OCI-LY3 (cell line): Measurements from ENCODE around the gene AKR1D1.
A peak's percentile ranks its signal among the peaks of the same experiment; 100 is the strongest.
"Not testable (repeated sequence)": the region's sequence is repeated elsewhere in the genome, so short reads cannot be mapped to it uniquely, and the experiment has no call there.

Source experiments
- H2AFZ ChIP-seq: fragments of 200-600, 300-600 bp; shearing (Covaris generic); 2 replicates; pipeline ENCODE4 v1.6.0; 2014; ENCODE audit warnings: antibody characterized with exemption, low read depth, low read length
- H3K27ac ChIP-seq: fragments of 200-600, 300-600 bp; sonication (generic); 2 replicates; pipeline ENCODE4 v1.5.1; 2014; ENCODE audit warnings: mild to moderate bottlenecking, low read length, moderate library complexity, mixed read lengths
- H3K27me3 ChIP-seq: fragments of 200-600, 300-600 bp; sonication (generic); 2 replicates; pipeline ENCODE4 v1.6.1; 2014; ENCODE audit warnings: low read depth, low read length, mixed read lengths
- H3K36me3 ChIP-seq: fragments of 200-600, 300-600 bp; sonication (generic); replicated peaks from 2 replicates; pipeline ENCODE3; 2014; ENCODE audit warnings: low read depth, low read length, mixed read lengths
- H3K4me1 ChIP-seq: fragments of 300-600, 200-600 bp; sonication (generic); 2 replicates; pipeline ENCODE4 v1.6.1; 2014; ENCODE audit warnings: low read length, mixed read lengths
- H3K4me2 ChIP-seq: fragments of 200-600, 300-600 bp; sonication (generic); 2 replicates; pipeline ENCODE4 v1.6.1; 2014; ENCODE audit warnings: low read length, mixed read lengths
- H3K4me3 ChIP-seq: fragments of 300-600, 200-600 bp; sonication (generic); 2 replicates; pipeline ENCODE4 v1.5.1; 2014; ENCODE audit warnings: antibody characterized with exemption, mild to moderate bottlenecking, low read length, moderate library complexity
- H3K79me2 ChIP-seq: fragments of 300-600, 200-600 bp; shearing (Covaris generic); 2 replicates; pipeline ENCODE4 v1.6.1; 2014; ENCODE audit warnings: mild to moderate bottlenecking, low read length, mixed read lengths
- H3K9ac ChIP-seq: fragments of 300-600, 200-600 bp; shearing (Covaris generic); 2 replicates; pipeline ENCODE4 v1.6.0; 2014; ENCODE audit warnings: mild to moderate bottlenecking, low read length, moderate library complexity
- H3K9me3 ChIP-seq: fragments of 200-600, 300-600 bp; shearing (Covaris generic); 2 replicates; pipeline ENCODE4 v1.6.1; 2014; ENCODE audit warnings: low read length, mixed read lengths; ENCODE audit not compliant: insufficient read depth
- H4K20me1 ChIP-seq: fragments of 200-600, 300-600 bp; sonication (generic); 2 replicates; pipeline ENCODE4 v1.6.1; 2016; ENCODE audit warnings: low read length, mixed read lengths; ENCODE audit not compliant: insufficient read depth
- EZH2phosphoT487 ChIP-seq: fragments of 200-600 bp; shearing (Covaris generic); IDR thresholded peaks from 2 replicates; pipeline ENCODE4 v1.6.1; 2018; ENCODE audit warnings: antibody characterized with exemption, mixed run types, low read depth
- TF ChIP-seq, protein P1 (sequence below): fragments of 200-600, 300-600 bp; sonication (generic); IDR thresholded peaks from 2 replicates; pipeline ENCODE4 v1.5.1; 2014; ENCODE audit warnings: antibody characterized with exemption, low read length, low read depth

The AKR1D1 gene

DNA sequence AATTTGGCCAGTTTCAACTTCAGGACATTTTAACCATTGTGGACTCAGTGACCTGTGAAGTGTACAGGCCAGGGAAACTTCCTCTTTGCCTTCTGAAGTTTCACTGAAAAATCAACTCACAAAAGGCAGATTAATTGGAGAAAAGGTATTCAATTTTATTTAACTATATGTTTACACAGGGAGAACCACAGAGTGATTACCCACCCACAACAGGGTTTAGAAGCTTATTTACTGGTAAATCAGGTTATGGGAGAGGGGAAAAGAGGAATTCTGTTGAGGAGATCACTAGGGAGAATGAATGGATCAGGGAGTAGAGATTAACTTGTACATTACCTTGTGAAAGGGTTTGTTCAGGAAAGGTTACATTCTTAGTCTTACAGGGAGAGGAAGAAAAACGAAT is 1.7 kb upstream of the AKR1D1 start:
- Histone ChIP-seq H3K9ac (no peak overlapping the region), H3K4me2 (no peak overlapping the region)
- TF ChIP-seq, protein P1, sequence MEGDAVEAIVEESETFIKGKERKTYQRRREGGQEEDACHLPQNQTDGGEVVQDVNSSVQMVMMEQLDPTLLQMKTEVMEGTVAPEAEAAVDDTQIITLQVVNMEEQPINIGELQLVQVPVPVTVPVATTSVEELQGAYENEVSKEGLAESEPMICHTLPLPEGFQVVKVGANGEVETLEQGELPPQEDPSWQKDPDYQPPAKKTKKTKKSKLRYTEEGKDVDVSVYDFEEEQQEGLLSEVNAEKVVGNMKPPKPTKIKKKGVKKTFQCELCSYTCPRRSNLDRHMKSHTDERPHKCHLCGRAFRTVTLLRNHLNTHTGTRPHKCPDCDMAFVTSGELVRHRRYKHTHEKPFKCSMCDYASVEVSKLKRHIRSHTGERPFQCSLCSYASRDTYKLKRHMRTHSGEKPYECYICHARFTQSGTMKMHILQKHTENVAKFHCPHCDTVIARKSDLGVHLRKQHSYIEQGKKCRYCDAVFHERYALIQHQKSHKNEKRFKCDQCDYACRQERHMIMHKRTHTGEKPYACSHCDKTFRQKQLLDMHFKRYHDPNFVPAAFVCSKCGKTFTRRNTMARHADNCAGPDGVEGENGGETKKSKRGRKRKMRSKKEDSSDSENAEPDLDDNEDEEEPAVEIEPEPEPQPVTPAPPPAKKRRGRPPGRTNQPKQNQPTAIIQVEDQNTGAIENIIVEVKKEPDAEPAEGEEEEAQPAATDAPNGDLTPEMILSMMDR, result no peak
- no peak for TF ChIP-seq EZH2phosphoT487

DNA sequence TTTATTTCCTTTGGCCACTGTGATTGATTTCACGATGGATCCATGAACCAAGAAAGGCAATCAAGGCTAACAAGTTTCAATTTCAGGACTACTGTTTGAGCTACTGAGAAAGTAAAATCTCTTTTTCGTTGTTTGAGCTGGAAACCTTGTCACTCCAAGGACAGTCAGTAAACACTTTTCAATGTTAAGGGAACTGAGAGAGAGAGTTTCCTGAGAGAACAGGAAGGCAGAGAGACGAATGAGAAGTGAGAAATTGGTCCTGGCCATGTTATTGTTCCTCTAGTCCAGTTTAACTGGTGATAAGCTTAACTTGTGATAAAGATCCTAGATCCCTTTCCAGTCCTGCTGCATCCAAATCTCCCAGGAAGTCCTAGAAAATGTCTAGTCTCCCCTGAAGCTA is 909 bp upstream of the AKR1D1 start:
- Histone ChIP-seq H3K36me3 (peaks cover 6% of the 10 kb centered on the region), H4K20me1 (no peaks in the 10 kb centered on the region), H3K4me2 (peak overlapping the region; percentile 18; the same call in 1 of the 2 replicates), H3K79me2 (no peaks in the 10 kb centered on the region), H3K27me3 (no peaks in the 10 kb centered on the region), H3K4me1 (peaks cover 26% of the 10 kb centered on the region), H2AFZ (no peak overlapping the region), H3K9ac (no peak overlapping the region), H3K9me3 (peaks cover 5% of the 10 kb centered on the region; the same call in 1 of the 2 replicates), H3K27ac (peak overlapping the region; percentile 9; the same call in 1 of the 2 replicates), H3K4me3 (no peak overlapping the region)
- no peak for TF ChIP-seq EZH2phosphoT487
- TF ChIP-seq, protein P1, result no peak

More for the DNA sequence above, 1.7 kb upstream of the AKR1D1 start:
- Histone ChIP-seq H3K4me3 (no peak overlapping the region), H3K27me3 (no peaks in the 10 kb centered on the region), H3K79me2 (no peaks in the 10 kb centered on the region), H2AFZ (no peak overlapping the region), H3K4me1 (peaks cover 26% of the 10 kb centered on the region), H3K9me3 (peaks cover 5% of the 10 kb centered on the region; the same call in 1 of the 2 replicates), H3K36me3 (peaks cover 6% of the 10 kb centered on the region), H4K20me1 (no peaks in the 10 kb centered on the region), H3K27ac (no peak overlapping the region)

DNA sequence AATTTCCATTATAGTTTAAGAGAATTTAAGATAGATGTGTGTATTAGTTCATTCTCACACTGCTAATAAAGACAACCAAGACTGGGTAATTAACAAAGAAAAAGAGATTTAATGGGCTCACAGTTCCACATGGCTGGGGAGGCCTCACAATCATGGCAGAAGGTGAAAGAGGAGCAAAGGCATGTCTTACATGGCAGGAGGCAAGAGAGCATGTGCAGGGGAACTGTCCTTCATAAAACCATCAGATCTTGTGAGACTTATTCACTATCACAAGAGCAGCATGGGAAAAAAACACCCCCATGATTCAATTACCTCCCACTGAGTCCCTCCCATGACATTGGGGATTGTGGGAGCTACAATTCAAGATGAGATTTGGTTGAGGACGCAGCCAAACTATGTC is 473 bp upstream of the AKR1D1 start:
- H3K27me3 ChIP-seq, H3K27ac ChIP-seq, H3K79me2 ChIP-seq, H3K4me3 ChIP-seq, H3K36me3 ChIP-seq, H3K4me2 ChIP-seq, H3K9ac ChIP-seq, H4K20me1 ChIP-seq, H3K9me3 ChIP-seq, H2AFZ ChIP-seq: not testable (repeated sequence)
- H3K4me1 ChIP-seq, result peaks cover 24% of the 10 kb centered on the region

DNA sequence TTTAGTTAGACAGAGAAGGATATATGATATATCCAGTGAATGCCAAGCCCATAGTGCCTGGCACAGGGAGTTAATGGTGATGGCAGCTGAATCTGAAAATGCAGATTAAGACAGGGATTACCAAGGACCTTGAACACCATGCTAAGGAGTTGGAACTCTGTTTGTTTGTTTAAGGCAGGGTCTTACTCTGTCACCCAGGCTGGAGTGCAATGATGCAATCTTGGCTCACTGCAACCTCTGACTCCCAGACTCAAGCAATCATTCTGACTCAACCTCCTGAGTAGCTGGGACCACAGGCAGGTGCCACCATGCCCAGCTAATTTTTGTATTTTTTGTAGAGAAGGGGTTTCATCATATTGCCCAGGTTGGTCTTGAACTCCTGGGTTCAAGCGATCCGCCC is 1.6 kb downstream of the AKR1D1 start:
- TF ChIP-seq, protein P1, result no peak
- no peak for TF ChIP-seq EZH2phosphoT487
- Histone ChIP-seq H3K4me2 (no peak overlapping the region), H3K9ac (no peak overlapping the region), H3K79me2 (no peaks in the 10 kb centered on the region), H3K4me3 (no peak overlapping the region), H2AFZ (no peak overlapping the region), H3K9me3 (peaks cover 5% of the 10 kb centered on the region; the same call in 1 of the 2 replicates), H3K27me3 (no peaks in the 10 kb centered on the region), H4K20me1 (no peaks in the 10 kb centered on the region), H3K4me1 (peaks cover 20% of the 10 kb centered on the region), H3K27ac (no peak overlapping the region), H3K36me3 (peaks cover 6% of the 10 kb centered on the region)

DNA sequence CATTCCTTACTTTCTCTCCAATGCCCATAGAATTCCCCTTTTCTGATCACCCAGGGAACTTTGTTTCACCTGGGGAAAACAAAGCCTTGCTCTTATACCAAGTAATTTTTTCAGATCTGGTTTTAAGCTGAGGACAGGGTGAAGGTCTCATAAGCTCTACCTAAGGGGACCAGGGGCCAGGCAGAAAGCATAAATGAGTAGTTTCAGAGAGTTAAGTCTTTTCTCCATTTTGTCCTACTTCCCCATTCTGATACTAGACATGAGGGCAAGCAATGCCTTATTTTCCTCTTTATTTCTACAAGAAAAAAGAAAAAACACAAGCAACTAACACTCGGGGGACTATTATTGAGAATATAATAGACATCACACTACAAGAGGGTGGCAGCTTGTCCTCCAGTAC is 2.9 kb downstream of the AKR1D1 start:
- no peaks in the 10 kb centered on the region for H3K79me2 ChIP-seq
- peaks cover 5% of the 10 kb centered on the region; the same call in 1 of the 2 replicates for H3K9me3 ChIP-seq
- H3K9ac ChIP-seq, result no peak overlapping the region
- no peaks in the 10 kb centered on the region for H3K27me3 ChIP-seq
- peaks cover 3% of the 10 kb centered on the region for H3K36me3 ChIP-seq
- no peaks in the 10 kb centered on the region for H4K20me1 ChIP-seq
- peaks cover 20% of the 10 kb centered on the region for H3K4me1 ChIP-seq
- no peak for TF ChIP-seq EZH2phosphoT487
- TF ChIP-seq, protein P1, result no peak
- H3K27ac ChIP-seq, result no peak overlapping the region
- no peak overlapping the region for H2AFZ ChIP-seq
- no peak overlapping the region for H3K4me3 ChIP-seq
- H3K4me2 ChIP-seq, result no peak overlapping the region
